HUDEP-2 (cell line): ENCODE data around the gene CD80.
"Not testable (repeated sequence)": the region's sequence is repeated elsewhere in the genome, so short reads cannot be mapped to it uniquely, and the experiment has no call there.

Experiments
- DNase-seq, 76 experiments: peaks; one replicate each; lab custom pipeline; 2025; ENCODE audit not compliant: unreplicated experiment in 76 of 76; lab: John Stamatoyannopoulos, UW

Gene CD80

DNA sequence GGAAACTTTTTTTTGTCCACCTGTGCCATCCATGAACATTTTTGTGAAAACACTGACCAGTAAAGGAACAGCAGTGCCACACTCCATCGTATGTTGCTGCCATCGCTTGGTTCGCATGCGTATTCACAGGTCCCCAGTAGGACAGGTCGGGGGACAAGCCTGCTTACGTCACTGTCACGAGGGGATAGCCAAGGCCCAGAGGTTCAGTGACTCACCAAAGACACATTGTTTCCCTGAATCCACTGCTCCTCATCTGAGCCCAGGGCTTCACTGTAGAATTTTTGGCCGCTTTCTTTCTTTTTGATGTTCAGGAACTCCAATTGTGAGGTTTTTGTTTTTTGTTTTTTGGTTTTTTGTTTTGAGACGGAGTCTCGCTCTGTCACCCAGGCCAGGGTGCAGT lies 25.8 kb upstream of the CD80 start:
- no peak for DNase-seq

- no peak for DNase-seq
Measured at GRCh38 chr3:119582178-119582577, 22.8 kb upstream of the CD80 start.

DNA sequence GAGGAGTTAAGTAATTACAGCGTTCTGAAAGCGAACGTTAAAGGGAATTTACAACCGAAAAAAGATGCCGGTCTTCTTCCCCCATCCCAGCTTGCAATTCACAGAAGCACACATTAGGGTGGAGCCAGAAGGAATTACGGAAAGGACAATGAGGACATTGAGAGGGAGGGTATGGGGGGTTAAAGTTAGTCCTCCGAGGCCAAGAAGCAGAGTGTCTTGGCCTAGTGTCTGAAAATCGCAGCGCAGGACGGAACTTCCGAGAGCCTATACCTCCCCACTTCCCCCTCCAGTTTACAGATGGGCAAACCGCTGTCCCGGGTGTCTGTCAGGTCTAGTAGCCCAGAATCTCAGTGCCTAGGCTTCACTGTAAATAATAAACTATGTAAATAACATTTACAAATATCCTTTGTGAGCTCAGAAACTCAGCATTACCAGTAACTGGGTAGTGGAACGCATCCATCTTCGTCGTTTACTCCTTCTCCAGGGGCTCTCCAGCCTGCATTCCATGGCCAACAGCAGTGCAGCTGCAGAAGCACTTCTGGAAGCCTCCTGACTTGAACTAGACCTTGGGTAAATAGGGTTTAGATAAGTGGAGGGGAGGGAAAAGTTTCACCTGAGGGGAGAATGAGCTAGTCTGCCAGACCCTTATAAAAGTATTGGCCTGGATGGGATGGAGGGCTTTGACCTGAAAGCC lies 20.8 kb upstream of the CD80 start:
- no peak for DNase-seq

DNA sequence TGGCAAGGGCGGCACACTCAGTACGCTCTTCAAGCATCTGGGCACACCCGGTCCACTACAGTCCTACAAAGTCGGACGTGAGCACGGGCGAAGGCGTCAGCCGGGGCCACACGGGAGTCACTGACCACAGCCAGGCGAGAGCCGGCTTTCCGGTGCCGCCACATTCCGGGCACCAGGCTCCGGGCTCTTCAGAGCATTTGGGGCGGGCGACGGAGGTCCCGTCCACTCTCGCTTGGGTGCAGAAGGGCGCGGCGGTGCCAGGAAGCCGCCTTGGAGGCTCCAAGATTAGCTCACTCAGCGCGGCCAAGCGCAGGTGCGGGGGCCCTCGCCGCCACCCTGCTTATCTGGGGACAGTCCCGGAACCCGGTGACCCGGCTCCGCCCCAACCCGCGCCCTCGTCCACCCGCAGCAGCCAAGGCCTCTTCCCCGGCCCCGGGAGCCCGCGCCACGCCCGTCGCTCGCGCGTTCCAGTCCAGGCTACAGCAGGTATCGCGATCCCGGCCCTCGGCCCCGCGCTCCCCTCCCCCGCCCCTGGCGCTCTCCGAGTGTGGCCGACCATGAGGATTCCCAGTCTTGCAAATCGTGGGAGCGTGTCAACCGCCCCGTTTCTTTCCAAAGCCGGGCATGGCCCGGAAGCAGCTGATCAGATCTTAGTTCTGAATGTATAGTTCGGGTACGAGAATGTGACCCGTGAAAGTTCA lies 20.1 kb upstream of the CD80 start, which contains the start of gene ADPRH:
TSS of gene ADPRH (plus strand) at position 127 of the 701 bp plus-strand sequence. CDS start 2,678 bp downstream, outside the sequence.
- peak in 44 of 76 experiments; percentile 1 to 57 (median 22) for DNase-seq

DNA sequence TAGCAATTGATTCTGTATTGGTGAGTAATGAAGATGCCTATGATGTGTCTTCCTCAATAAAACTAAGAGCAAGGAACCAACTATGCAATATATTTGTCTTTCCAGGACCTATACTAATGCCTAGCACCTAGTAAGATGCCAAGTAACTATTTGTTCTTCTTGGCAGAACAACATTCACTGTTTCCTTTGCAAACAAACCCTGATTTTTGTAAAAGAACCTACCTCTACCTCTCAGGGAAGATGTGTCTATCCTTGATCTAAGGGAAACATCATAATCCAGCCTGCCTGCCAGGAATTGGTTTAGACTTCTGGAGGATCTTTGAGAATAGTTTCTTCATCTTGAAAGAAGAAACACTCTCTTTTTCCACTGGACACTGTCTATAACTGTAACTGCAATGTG lies 16.1 kb upstream of the CD80 start:
- no peak for DNase-seq

GRCh38 chr3:119571688-119572087 lies 12.3 kb upstream of the CD80 start:
- no peak for DNase-seq

GRCh38 chr3:119571230-119571629 lies 11.8 kb upstream of the CD80 start:
- DNase-seq = no peak

DNA sequence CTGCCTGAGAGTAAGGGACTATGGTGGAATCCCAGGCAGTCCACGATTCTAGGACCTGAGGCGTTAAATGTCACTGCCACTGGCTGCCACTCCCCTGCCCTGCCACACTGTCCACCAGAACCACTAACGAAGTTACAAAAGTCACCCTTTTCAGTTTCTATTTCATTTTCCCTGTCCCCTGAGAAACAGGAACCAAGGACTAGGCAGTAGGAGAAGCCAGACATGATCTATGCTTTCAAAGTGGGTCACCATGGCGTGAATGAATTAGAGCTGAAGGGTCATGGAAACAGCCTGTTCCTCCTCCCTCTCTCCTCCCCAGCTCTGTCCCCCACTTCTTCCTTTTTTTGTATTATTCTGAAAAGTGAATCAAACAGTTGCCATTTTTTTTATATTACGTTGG lies 10.8 kb upstream of the CD80 start:
- no peak for DNase-seq

- DNase-seq = no peak
Measured at GRCh38 chr3:119569156-119569555, 9.7 kb upstream of the CD80 start.

GRCh38 chr3:119563334-119563733 lies 3.9 kb upstream of the CD80 start:
- not testable (repeated sequence) for DNase-seq

GRCh38 chr3:119562307-119562961 lies 3.0 kb upstream of the CD80 start:
- DNase-seq = no peak

DNA sequence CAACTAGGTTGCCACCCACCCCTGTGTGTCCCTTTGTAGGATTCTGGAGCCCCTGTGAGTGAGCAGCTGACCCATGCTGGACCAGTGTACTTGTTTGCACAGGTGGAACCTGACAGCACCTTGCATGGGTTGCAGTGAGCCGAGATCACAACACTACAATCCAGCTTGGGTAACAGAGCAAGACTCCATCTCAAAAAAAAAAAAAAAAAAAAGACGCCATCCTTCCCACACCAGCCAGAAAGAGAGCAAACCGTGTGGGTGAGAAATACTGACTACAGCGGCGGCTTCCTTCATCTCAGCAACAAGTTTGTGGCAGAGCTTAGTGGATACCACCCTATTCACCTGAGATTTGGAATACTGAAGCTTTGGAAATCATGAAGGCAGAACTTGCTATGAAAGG lies 746 bp upstream of the CD80 start:
- no peak for DNase-seq

GRCh38 chr3:119558626-119559317 lies 642 bp downstream of the CD80 start:
- no peak for DNase-seq

DNA sequence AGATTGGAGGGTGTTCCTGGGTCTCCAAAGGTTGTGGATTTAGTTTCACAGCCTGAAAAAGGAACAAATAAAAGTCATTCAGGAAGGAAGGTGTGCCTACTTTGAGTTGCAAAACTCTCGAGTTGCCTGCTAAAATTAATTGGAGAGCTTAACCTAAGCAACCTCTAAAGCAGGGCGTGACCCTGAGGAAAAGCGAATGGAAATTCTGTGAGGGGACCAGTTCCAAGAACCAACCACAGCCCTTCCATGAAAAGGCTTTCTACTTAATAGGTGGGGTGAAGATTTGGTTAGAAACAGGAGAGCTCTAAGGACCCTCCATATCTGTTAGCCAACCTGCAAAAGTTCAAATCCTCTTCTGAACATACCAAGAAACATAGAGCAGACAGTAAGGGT lies 1.5 kb downstream of the CD80 start:
- DNase-seq = peak in 6 of 76 experiments; percentile 3 to 24 (median 10)

DNA sequence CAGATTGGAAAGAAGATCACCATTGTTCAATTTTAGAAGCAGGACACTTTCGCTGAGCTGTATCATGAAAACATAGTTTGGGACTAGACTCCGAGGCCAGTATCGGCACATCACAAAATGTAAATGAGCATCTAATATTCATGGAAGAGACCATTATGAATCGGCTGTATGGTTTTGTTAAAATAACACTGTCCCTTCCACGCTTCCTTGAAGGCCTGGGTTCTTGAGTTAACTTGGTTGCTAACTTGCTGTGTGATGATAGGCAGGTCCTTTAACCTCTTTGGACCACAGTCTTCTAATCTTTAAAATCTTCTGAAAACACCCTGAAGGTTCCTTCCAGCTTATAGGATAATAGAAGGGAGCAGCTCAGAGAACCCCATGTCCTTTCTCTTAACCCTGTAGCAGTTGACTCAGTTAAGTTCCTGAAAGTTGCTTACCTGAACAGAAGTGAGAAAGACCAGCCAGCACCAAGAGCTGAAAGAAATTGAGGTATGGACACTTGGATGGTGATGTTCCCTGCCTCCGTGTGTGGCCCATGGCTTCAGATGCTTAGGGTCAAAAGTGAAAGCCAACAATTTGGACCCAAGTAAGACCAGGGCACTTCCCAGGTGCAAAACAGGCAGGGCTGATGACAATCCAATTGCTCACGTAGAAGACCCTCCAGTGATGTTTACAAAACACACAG lies 2.1 kb downstream of the CD80 start:
- DNase-seq = no peak

DNA sequence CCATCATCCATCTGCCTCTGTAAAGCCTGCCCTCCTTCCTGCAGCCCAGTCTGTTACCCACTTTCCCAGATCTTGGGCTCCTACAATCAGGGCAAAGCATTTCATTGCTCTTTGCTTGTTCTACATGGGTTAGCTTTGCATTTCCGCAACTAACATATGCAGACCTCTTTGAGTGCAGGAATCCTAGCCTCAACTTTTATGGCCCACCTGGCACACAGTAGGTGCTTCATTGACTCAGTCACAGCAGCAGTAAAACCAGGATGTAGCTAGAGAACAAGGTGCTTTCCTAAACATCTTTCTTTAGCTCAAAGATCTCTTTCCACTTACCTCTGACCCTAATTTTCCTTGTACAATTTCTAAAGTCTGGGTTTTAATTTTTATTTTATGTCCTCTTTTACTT lies 3.5 kb downstream of the CD80 start:
- DNase-seq = no peak

- no peak for DNase-seq
Measured at GRCh38 chr3:119555309-119555735, 4.1 kb downstream of the CD80 start.

DNA sequence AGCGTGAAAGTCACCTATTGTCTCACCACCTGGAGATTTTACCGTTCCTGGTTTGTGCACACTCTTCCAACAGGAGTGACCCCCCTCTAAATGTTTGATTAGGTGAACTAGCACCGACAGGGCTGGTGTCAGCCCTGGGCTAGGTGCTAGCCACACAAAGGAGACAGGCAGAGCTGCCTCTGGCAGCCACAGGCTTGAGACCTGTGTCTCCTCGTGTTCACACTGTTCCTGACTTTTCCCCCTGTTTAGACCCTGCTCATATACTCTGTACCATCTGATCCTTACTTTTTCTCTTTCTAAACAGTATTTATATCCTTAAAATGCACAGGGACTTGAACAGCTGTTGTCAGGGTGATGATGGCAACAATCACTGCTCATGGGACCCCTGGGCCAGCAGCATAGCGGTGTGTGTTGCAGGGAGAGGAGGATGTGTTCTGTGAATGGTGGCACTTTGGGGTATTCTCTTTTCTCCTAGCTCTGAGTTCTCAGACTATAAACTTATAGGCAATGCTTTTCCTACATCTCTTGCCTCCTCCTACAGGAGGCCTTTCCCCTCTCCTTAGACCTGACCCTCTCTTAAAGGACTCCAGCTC lies 5.5 kb downstream of the CD80 start:
- DNase-seq = no peak

DNA sequence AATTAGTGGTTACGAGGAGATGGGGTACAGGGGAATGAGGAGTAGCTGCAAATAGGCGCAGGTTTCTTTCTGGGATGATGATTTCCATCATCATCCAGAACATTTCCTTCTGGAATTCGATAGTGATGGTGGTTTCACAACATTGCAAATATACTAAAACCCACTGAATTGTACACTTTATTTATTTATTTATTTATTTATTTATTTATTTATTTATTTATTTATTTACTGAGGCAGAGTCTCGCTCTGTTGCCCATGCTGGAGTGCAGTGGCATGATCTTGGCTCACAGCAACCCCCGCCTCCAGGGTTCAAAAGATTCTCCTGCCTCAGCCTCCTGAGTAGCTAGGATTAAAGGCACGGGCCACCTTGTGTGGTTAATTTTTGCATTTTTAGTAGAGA lies 6.5 kb downstream of the CD80 start:
- DNase-seq = not testable (repeated sequence)

- DNase-seq = no peak
Measured at GRCh38 chr3:119551598-119551997, 7.8 kb downstream of the CD80 start.
